Psoas muscle (tissue), 8 donors: ENCODE data around the gene TBX4. TPM values are rescaled to one million over a fixed set of nuclear protein-coding genes. Genes with fewer than 3 reads are reported as not detected.

Experiments
- ATAC-seq, 4 donors: fragments of 200-7000 bp; cut with Tn5 transposase; one replicate each; pipeline ENCODE4 v1.9.1; 2020; ENCODE audit warnings: moderate library complexity in 3 of 4, mild to moderate bottlenecking in 2 of 4
- DNase-seq, 2 donors: peaks; one replicate each; pipeline ENCODE4 v3.0.0-alpha.2; 2020
- H3K27ac ChIP-seq: fragments of 200-600 bp; one replicate; pipeline ENCODE4 v1.8.0; 2022
- H3K27me3 ChIP-seq, 3 donors: fragments of 200-600 bp in 1 of 3; one replicate each; pipeline versions ENCODE4 v1.6.1 to v1.8.0; 2013 to 2022; ENCODE audit warnings: low read length in 2 of 3, mild to moderate bottlenecking in 2 of 3, moderate library complexity in 1 of 3; ENCODE audit not compliant: insufficient read depth in 3 of 3
- H3K36me3 ChIP-seq, 2 donors: fragments of 200-600 bp in 1 of 2; one replicate each; pipeline versions ENCODE4 v1.6.1 to v1.8.0; 2013 to 2022; ENCODE audit warnings: low read depth in 1 of 2, mild to moderate bottlenecking in 1 of 2, moderate library complexity in 1 of 2; ENCODE audit not compliant: insufficient read depth in 1 of 2
- H3K4me1 ChIP-seq: fragments of 200-600 bp; one replicate; pipeline ENCODE4 v1.8.0; 2022
- H3K4me3 ChIP-seq: fragments of 200-600 bp; one replicate; pipeline ENCODE4 v1.8.0; 2022; ENCODE audit warnings: mild to moderate bottlenecking
- H3K9me3 ChIP-seq: fragments of 200-600 bp; one replicate; pipeline ENCODE4 v1.8.0; 2022
- whole genome bisulfite sequencing, 3 donors: extraction: QIAGEN DNeasy Blood & Tissue Kit; methylation state at CpG; one replicate each; pipeline versions ENCODE4 v1.1.6 to v1.1.7; 2013; 5-methylcytosine and 5-hydroxymethylcytosine counted together
- intact Hi-C, 2 donors: fragments of 100-400 bp; cut with DNase I; formaldehyde crosslinking; loops; one replicate each; pipeline versions ENCODE4 v1.11.0 to v1.14.2; 2022
- polyA plus RNA-seq, 3 donors: library from polyadenylated mRNA; stranded (reverse); fragments of 200-250 nt; gene quantifications; one replicate each; pipeline ENCODE4 v1.2.3, GENCODE V29; 2013
- total RNA-seq, 4 donors: library from RNA; stranded (reverse); fragmentation: NEBNext Ultra II Directional in 2 of 4; extraction: Animal tissue kit (Norgen Biotek cat#: 25700) in 2 of 4; gene quantifications; one replicate each; pipeline versions ENCODE4 v1.2.1 to v1.2.4, GENCODE V29; 2021 to 2023
- TF ChIP-seq, protein P1 (sequence below): fragments of 200-600 bp; IDR thresholded peaks from one replicate; pipeline ENCODE4 v1.8.0; 2022; ENCODE audit warnings: antibody characterized with exemption
- donor health status: healthy with polysubstance abuse.
- donor health status: DM: no; HTN: no; CAD: no; lungs with moderate emphysema.
- donor health status: Bipolar disorder and iron deficiency.
- donor health status: healthy.
- donor health status: DM: yes; HTN: yes; CAD: no.
- donor health status: DM: no; HTN: no; CAD: no.
- donor health status: DM: no; HTN: no; CAD: no.
- donor health status: DM: yes; HTN: yes; CAD: no.

Gene TBX4
- total and polyA plus RNA-seq, 7 donors = 0.22 TPM; not detected in 6

DNA sequence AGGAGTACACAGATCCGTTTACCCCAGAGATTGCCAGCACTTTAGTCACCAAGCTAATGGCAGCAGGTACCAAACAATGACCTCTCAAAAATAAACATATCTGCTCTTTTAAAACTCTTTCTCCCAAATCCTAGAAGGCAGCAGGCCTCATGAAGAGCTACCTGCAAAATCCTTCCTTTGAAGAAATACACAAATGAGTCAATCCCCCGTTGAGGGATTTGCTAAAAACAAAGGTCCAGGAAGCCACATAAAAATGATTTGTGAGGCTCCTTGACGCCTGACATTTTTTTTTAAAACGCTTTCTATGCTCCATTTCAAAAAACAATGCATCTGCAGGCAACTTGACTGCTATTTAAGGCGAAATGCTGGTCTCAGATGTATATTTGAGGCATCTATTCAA lies 80.6 kb downstream of the TBX4 start:
- intact Hi-C loops = no loop called here
- H3K27ac ChIP-seq = no peak overlapping the region

GRCh38 chr17:61533797-61534196 lies 81.6 kb downstream of the TBX4 start:
- no peak overlapping the region for H3K27ac ChIP-seq
- no peaks in the 10 kb centered on the region for H3K9me3 ChIP-seq
- TF ChIP-seq, protein P1, sequence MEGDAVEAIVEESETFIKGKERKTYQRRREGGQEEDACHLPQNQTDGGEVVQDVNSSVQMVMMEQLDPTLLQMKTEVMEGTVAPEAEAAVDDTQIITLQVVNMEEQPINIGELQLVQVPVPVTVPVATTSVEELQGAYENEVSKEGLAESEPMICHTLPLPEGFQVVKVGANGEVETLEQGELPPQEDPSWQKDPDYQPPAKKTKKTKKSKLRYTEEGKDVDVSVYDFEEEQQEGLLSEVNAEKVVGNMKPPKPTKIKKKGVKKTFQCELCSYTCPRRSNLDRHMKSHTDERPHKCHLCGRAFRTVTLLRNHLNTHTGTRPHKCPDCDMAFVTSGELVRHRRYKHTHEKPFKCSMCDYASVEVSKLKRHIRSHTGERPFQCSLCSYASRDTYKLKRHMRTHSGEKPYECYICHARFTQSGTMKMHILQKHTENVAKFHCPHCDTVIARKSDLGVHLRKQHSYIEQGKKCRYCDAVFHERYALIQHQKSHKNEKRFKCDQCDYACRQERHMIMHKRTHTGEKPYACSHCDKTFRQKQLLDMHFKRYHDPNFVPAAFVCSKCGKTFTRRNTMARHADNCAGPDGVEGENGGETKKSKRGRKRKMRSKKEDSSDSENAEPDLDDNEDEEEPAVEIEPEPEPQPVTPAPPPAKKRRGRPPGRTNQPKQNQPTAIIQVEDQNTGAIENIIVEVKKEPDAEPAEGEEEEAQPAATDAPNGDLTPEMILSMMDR = no peak
- H3K4me3 ChIP-seq = no peak overlapping the region
- H3K4me1 ChIP-seq = no peaks in the 10 kb centered on the region
- no peak for DNase-seq
- intact Hi-C loops = no loop called here
- H3K27me3 ChIP-seq = no peaks in the 10 kb centered on the region
- ATAC-seq = no peak
- H3K36me3 ChIP-seq = no peaks in the 10 kb centered on the region
- 78 to 84% (median 80%) methylated on average over 4 of the region's 4 CpGs for WGBS, 3 donors

More for the DNA sequence above, 80.6 kb downstream of the TBX4 start:
- no peak for DNase-seq
- 51 to 53% (median 52%) methylated on average over 5 of the region's 5 CpGs for WGBS, 3 donors
- ATAC-seq = no peak
- no peaks in the 10 kb centered on the region for H3K27me3 ChIP-seq
- TF ChIP-seq, protein P1 = no peak
- H3K4me1 ChIP-seq = no peaks in the 10 kb centered on the region
- no peaks in the 10 kb centered on the region for H3K9me3 ChIP-seq
- H3K4me3 ChIP-seq = no peak overlapping the region
- no peaks in the 10 kb centered on the region for H3K36me3 ChIP-seq

DNA sequence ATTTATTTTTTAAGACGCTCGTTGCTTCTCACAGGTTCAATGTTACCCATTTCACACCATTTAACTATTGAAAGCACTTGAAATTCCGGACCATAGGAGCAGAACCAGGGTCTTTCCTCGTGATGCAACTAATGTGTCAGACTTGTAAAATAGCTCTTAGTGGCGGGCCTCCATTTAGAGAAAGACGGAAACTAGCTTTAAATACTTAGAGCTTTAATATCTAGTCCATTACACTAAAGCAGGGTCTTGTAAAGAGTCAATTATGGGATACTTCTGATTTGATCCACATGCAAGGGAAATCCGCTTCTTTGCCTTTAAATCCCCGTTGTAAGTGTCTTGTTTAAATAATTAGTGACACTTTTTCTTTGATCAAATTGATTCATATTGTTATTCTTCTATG lies 82.2 kb downstream of the TBX4 start:
- no peak overlapping the region for H3K4me3 ChIP-seq
- H3K36me3 ChIP-seq = no peaks in the 10 kb centered on the region
- H3K4me1 ChIP-seq = no peaks in the 10 kb centered on the region
- no peaks in the 10 kb centered on the region for H3K27me3 ChIP-seq
- WGBS, 3 donors = 67 to 72% (median 68%) methylated on average over 8 of the region's 8 CpGs
- no peaks in the 10 kb centered on the region for H3K9me3 ChIP-seq
- DNase-seq = no peak
- intact Hi-C loops = no loop called here
- no peak overlapping the region for H3K27ac ChIP-seq
- TF ChIP-seq, protein P1 = no peak
- no peak for ATAC-seq

Other genes starting within 250 kb of the TBX4 start
- gene TBX2, start 52.6 kb upstream of the TBX4 start, total RNA-seq = 1 to 10 TPM; 6.3 to 8.7 (median 8.7) TPM
- gene TBX2, start 52.6 kb upstream of the TBX4 start, polyA plus RNA-seq = 1 to 10 TPM; 3.5 to 5.2 (median 5.1) TPM
- gene NACA2, start 138.8 kb downstream of the TBX4 start, total RNA-seq = not detected
- gene NACA2, start 138.8 kb downstream of the TBX4 start, polyA plus RNA-seq = under 1 TPM in 1 of 3 donors, not detected in 2; 0.04 TPM